NCI-H146 (cell line): ENCODE data around the gene BBS4.

Source experiments
- DNase-seq: peaks from one replicate; lab custom pipeline; 2025; lab: John Stamatoyannopoulos, UW

The BBS4 gene

GRCh38 chr15:72760590-72761260, 74.7 kb downstream of the BBS4 start:
- DNase-seq: no peak

GRCh38 chr15:72764656-72765055, 78.6 kb downstream of the BBS4 start:
- no peak for DNase-seq

- no peak for DNase-seq
Measured at GRCh38 chr15:72766025-72766424, 80.0 kb downstream of the BBS4 start.

- no peak for DNase-seq
Measured at GRCh38 chr15:72766780-72767179, 80.8 kb downstream of the BBS4 start.

DNA sequence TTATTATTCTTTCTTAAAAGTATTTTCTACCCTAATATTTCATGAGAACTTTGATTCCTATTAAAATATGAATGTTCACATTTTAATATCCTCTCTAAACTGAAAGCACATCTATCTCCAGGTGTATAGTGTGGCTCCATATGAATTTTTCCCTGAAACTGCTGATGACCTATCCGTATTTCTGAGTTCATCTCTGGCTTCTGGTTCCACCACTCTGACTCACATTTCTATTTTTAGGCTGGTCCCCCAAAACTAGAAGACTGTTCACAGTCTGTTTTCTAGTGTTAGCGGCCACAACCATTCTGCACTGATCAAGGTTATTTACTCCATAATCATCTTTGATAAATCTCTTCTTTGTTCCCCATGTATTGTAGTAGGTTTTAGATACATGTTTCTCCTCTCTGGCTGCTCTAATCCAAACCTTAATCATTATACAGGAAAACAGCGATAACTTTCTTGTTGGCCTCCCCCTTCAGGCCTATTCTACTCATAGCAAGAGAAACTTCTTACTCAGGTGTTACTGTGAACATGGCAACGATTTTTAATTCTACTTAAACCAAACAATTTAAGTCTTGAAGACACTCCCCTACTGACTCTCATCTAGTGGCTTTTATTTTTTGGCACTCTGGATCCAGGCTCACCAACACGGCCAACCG, 84.8 kb downstream of the BBS4 start:
- DNase-seq: no peak

DNA sequence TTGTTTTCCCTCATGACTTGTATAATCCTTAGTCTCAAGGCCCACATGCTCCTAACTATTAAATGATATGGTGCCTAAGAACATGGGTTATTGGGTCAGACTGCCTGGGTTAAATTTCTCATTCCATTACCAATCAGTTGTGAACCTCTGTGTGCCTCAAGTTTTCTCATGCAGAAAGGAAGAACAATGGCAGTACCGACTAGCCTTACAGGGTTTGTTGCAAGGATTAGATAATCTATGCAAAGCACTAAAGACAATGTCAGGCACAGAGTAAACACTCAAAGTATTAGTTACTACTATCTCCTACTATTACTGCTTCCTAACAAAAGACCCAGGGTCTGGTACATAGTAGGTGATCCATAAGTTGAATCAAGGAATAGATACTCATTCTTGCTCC, 85.3 kb downstream of the BBS4 start:
- DNase-seq: no peak

DNA sequence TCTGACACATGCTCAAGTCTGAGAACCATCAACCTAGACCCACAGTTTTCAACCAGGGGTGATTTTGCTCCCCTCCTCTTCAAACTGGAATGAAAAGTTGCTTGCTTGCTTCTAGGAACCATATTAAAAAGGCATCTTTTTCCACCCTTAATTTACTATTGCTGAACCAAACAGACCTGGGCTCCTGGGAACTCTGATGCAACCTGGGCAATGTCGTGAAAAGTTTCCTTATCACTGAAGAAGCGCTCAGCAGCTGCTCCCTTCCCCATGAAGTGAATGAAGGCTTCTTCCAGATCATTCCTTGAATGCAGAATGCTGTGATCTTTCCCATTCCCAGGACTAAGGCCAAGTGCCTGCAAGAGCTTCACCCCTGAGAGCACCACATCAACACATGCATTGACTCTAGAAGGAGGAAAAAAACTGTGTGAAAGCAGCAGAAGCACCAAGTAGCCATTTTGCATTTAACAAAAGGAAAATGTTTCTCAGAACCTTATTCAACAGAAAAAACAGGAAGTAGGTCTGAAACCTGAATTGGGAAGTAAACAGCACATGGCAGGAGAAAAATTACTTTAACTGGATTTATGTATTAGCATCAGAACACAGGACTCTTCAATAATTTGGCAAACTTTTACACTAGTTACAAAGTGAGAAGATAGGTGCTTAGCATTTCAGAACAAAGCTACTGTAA, 88.8 kb downstream of the BBS4 start:
- DNase-seq: no peak

GRCh38 chr15:72778796-72779195, 92.8 kb downstream of the BBS4 start:
- no peak for DNase-seq

DNA sequence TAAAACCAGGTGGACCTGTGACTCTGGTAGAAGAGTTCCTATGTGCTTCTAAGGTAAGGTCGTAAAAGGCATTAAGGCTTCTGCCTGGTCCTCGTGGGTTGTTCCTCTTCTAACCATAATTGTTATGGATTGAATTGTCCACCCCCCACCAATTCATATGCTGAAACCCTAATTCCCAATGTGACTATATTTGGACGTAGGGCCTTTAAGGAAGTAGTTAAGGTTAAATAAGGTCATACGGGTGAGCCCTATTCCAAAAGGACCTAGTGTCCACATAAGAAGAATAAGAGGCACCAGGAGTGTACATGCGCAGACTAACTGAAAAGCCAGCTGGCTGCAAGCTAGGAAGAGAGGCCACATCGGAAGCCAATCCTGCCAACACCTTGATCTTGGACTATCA, 95.6 kb downstream of the BBS4 start:
- DNase-seq: no peak

DNA sequence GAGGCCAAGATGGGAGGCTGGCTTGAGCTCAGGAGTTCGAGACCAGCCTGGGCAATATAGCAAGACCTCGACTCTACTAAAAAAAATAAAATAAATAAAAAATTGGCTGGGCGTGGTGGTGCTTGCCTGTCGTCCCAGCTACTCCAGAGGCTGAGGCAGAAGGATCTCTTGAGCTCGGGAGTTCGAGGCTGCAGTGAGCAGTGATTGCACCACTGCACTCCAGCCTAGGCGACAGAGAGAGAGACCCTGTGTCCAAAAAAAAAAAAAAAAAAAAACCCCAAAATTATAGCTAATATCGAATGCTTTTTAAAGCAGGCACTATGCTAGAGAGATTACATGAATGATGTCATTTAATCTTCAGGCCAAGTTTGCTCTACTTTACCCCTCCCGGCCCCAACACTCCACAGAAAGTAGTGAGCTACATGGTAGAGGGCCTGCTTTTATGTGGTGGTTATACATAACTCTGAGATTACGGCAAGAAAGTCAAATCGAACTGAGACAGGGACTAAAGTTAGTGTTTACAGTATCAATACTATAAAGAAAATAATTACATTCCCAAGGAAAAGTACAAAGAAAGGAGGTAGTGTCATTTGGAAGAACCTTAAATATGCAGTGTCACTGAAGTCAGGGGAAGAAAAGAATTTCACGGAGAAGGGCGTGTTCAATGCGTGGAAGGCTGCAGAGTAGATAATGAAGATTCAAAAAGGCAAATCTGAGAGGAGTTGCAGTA, 96.4 kb downstream of the BBS4 start:
- DNase-seq: no peak

DNA sequence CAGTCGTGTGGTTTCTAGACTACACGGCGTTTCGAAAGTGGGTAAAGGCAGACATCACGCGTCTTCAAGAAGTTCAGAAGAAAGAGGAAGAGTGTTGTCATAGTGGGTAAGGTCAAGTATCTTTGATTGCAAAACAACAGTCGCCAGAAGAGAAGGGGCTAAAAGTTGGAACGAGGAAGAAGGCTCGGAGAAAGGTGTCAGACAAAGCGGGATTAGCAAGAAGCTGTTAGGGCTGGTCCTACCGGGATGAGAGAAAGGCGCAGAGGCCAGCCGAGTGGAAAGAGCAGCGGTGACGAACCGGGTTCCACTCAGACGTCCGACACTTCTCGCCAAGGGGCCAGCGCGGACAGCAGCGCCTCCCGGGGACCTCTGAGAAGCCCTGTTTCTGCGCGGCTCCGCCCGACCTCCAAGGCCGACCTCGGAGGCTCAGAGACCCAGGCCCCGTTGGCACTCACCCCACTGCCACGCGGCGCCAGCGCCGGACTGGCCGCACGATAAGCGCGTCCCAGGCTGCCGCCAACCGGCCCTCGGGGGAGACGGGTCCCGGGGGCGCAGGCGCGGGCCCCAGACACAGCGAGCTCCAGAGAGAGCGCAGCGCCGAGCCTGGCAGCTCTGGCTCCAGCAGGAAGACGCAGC, 97.1 kb downstream of the BBS4 start:
- DNase-seq: peak; percentile 49

- DNase-seq: peak; percentile 82
Measured at GRCh38 chr15:72783640-72784455, 97.8 kb downstream of the BBS4 start, which contains the start of gene ADPGK. Gene ADPGK (minus strand): TSS chr15:72783758. CDS start chr15:72783691, 67 bp downstream.

DNA sequence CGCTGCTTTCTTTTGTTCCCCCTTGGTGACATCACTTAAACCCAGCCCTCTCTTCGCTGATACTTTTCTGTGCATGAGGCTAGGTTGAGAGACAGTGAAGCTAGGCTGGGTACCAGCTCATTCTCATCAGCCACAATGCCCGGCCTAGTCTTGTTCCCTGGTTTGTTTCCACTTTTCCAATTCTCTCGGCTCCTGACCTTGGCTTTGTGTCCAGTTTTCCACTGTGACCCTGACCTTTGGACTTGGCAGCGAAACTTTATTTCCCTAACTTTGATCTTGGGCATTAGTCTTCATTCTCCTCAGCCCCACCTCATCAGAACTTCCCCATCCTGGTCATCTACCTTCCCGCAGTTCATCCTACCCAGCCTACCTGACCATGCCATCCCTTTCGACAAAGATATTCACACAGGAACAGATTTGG, 98.5 kb downstream of the BBS4 start:
- DNase-seq: no peak

DNA sequence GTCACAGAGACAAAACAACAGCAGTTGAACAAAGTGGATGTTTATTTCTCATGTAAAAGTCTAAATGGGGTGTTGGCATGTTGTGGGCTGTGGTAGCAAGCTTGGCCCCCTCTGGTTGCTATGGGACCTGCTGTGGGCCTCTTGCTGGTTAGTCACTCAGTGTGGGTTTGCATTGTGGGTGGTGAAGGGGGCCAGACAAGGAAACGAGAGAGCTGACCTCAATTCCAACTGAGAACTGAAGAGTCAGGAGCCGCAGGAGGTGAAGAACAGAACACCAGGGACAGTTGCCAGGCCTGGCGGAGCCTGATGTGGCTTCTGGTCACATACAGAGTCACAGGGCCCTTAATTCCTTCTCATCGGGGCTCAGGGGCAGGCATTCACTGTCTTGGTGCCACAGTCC, 99.4 kb downstream of the BBS4 start:
- no peak for DNase-seq

DNA sequence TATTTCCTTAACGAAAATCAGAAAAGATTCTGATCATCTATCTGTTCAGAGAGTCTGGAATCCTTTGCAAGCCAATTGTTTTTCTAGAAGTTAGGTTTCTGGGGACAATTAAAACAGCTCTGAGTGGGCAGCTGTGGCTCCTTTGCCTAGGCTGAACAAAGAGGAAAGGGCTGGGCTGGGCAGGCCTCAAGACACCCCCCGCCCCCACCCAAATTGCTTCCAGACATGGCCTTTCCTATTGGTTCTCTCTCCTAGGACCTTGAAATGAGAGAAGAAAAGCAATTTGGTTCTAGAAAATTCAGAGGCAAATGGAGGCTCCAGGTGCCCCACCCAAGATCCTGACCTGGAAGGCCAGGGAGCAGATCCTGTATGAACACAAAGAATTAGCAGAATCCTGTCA, 99.8 kb downstream of the BBS4 start:
- DNase-seq: no peak

DNA sequence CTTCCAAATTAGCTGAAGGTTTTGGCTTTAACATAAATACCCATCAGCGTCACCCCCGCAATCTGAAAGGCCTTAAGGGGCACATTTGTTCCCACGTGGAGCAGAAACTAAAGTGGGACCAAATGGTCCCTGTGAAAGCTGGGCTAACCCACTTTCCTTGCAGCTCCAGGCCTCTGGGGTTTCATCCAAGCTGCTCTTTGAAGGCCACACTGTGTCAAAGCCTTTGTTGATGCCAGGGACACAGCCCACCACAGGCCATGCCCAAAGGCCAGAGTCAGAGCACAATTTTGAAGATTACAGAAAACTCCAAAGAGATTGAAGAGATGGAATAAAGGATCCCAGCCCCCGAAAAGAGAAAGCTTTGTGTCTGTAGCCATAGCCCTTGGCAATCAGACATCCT, 100.2 kb downstream of the BBS4 start:
- no peak for DNase-seq

GRCh38 chr15:72786676-72787345, 100.8 kb downstream of the BBS4 start:
- DNase-seq: no peak

DNA sequence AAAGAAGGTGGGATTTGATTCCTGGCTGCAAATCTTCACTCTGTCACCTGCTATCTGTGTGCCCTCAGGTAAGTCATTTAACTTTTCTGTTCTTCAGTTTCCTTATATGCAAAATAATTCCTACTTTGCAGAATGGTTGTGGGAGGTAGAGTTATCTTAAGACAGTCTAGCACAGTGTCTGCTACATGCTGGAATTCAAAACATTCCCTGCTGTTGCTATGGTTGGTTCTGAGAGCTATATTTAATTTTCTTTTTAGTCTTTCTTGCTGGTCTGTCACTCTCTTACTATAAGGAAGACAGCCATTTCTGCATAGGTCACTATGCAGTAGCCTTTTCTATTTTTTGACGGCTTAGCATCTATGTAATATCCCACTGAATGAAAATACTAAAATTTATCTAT, 101.5 kb downstream of the BBS4 start:
- no peak for DNase-seq
